SK-N-SH (cell line): ENCODE data around the gene VPS11. TPM values are rescaled to one million over a fixed set of nuclear protein-coding genes. Genes with fewer than 3 reads are reported as not detected.

Experiments used
- CTCF ChIA-PET: fragments of 300-600, 350-600 bp; formaldehyde crosslinking; extraction: SDS; loops from one replicate; lab custom pipeline; 2021; lab: Yijun Ruan, JAX
- POLR2A ChIA-PET: fragments of 350-600 bp; sonication (Branson Sonifier 250); formaldehyde crosslinking; extraction: SDS; loops from one replicate; lab custom pipeline; 2020; ENCODE audit warnings: antibody characterized with exemption, inconsistent platforms; lab: Yijun Ruan, JAX
- DNase-seq: peaks from one replicate; pipeline ENCODE4 v3.0.0; 2012
- H2AFZ ChIP-seq: fragments of 200-600 bp; sonication (generic); 2 replicates; pipeline ENCODE4 v1.8.1; 2016; ENCODE audit warnings: antibody characterized with exemption, mild to moderate bottlenecking, low read depth
- H3F3A ChIP-seq: fragments of 200-600 bp; sonication (generic); replicated peaks from 2 replicates; pipeline ENCODE3; 2016; ENCODE audit warnings: antibody characterized with exemption, mild to moderate bottlenecking; ENCODE audit not compliant: insufficient read depth
- H3K27ac ChIP-seq, 2 experiments: fragments of 200-500 bp in 1 of 2; fragments of 200-600 bp in 1 of 2; sonication (Bioruptor generic) in 1 of 2; sonication (generic), shearing (Covaris generic) in 1 of 2; 2 replicates each; pipeline versions ENCODE4 v1.5.1 to v1.6.1; 2014 to 2016; ENCODE audit warnings: low read depth in 2 of 2, inconsistent platforms in 1 of 2, low read length in 1 of 2, mild to moderate bottlenecking in 1 of 2, mixed read lengths in 1 of 2
- H3K27me3 ChIP-seq: fragments of 200-600 bp; sonication (generic), shearing (Covaris generic); 2 replicates; pipeline ENCODE4 v1.6.1; 2016; ENCODE audit warnings: mixed run types; ENCODE audit not compliant: insufficient read depth
- H3K36me3 ChIP-seq, 2 experiments: fragments of 200-500 bp in 1 of 2; fragments of 200-600 bp in 1 of 2; sonication (Bioruptor generic) in 1 of 2; sonication (generic) in 1 of 2; replicated peaks in 1 of 2; 2 replicates each; pipeline versions ENCODE3 to v1.5.1; 2014 to 2016; ENCODE audit warnings: low read length in 1 of 2, mild to moderate bottlenecking in 1 of 2; ENCODE audit not compliant: insufficient read depth in 2 of 2, control insufficient read depth in 1 of 2
- H3K4me1 ChIP-seq, 2 experiments: fragments of 200-500 bp in 1 of 2; fragments of 200-600 bp in 1 of 2; sonication (Bioruptor generic) in 1 of 2; sonication (generic), shearing (Covaris generic) in 1 of 2; 2 replicates each; pipeline versions ENCODE4 v1.5.1 to v1.6.1; 2014 to 2016; ENCODE audit warnings: low read depth in 1 of 2, low read length in 1 of 2, mixed run types in 1 of 2; ENCODE audit not compliant: insufficient read depth in 2 of 2, control insufficient read depth in 1 of 2
- H3K4me2 ChIP-seq: fragments of 200-600 bp; sonication (generic), shearing (Covaris generic); 2 replicates; pipeline ENCODE4 v1.6.1; 2017; ENCODE audit warnings: mixed run types
- H3K4me3 ChIP-seq, 2 experiments: fragments of 200-500 bp in 1 of 2; fragments of 200-600 bp in 1 of 2; sonication (Bioruptor generic) in 1 of 2; sonication (generic), shearing (Covaris generic) in 1 of 2; 2 replicates each; pipeline versions ENCODE4 v1.5.1 to v1.8.1; 2014 to 2016; ENCODE audit warnings: low read depth in 2 of 2, inconsistent platforms in 1 of 2, low read length in 1 of 2, mild to moderate bottlenecking in 1 of 2, mixed read lengths in 1 of 2, moderate library complexity in 1 of 2
- H3K79me2 ChIP-seq: fragments of 200-600 bp; sonication (generic); 2 replicates; pipeline ENCODE4 v1.8.1; 2017; ENCODE audit warnings: mild to moderate bottlenecking; ENCODE audit not compliant: insufficient read depth
- H3K9ac ChIP-seq: fragments of 200-600 bp; sonication (generic); 2 replicates; pipeline ENCODE4 v1.6.1; 2017; ENCODE audit warnings: mixed run types
- H3K9me2 ChIP-seq: fragments of 200-600 bp; sonication (generic); 2 replicates; pipeline ENCODE4 v1.6.1; 2017; ENCODE audit warnings: mixed run types
- H3K9me3 ChIP-seq: fragments of 200-600 bp; sonication (generic); 2 replicates; pipeline ENCODE4 v1.6.1; 2017; ENCODE audit warnings: mixed run types, mild to moderate bottlenecking, moderate library complexity
- H4K20me1 ChIP-seq: fragments of 200-600 bp; sonication (generic); 2 replicates; pipeline ENCODE4 v1.6.1; 2017; ENCODE audit warnings: mild to moderate bottlenecking, mixed run types; ENCODE audit not compliant: insufficient read depth
- CHD2 ChIP-seq: fragments of 150-350 bp; IDR thresholded peaks from 2 replicates; pipeline ENCODE4 v1.6.1; 2018; ENCODE audit warnings: low read length; ENCODE audit not compliant: partially characterized antibody
- EZH2phosphoT487 ChIP-seq: fragments of 200-600 bp; sonication (generic); IDR thresholded peaks from 2 replicates; pipeline ENCODE4 v1.6.1; 2017; ENCODE audit warnings: low read depth, mixed run types, mild to moderate bottlenecking, antibody characterized with exemption, moderate library complexity, borderline replicate concordance
- FOSL2 ChIP-seq: IDR thresholded peaks from 2 replicates; pipeline ENCODE4 v1.4.0; 2012; ENCODE audit warnings: low read depth, mild to moderate bottlenecking, moderate library complexity, borderline replicate concordance
- FOXM1 ChIP-seq: IDR thresholded peaks from 2 replicates; pipeline ENCODE4 v1.4.0; 2012; ENCODE audit warnings: low read depth, mild to moderate bottlenecking
- GABPA ChIP-seq: IDR thresholded peaks from 2 replicates; pipeline ENCODE4 v1.4.0; 2012; ENCODE audit warnings: low read depth, mild to moderate bottlenecking
- GATA2 ChIP-seq: sonication (generic); formaldehyde crosslinking; IDR thresholded peaks from 2 replicates; pipeline ENCODE4 v1.5.0; 2020; ENCODE audit warnings: mild to moderate bottlenecking, missing genetic modification reagents
- IRF3 ChIP-seq: fragments of 150-350 bp; IDR thresholded peaks from 2 replicates; pipeline ENCODE4 v1.6.1; 2016; ENCODE audit warnings: mild to moderate bottlenecking, low read depth, low read length
- JUND ChIP-seq: IDR thresholded peaks from 2 replicates; pipeline ENCODE4 v1.4.0; 2012
- MAX ChIP-seq: IDR thresholded peaks from 2 replicates; pipeline ENCODE4 v1.4.0; 2012; ENCODE audit warnings: low read depth
- MEF2A ChIP-seq: IDR thresholded peaks from 2 replicates; pipeline ENCODE4 v1.4.0; 2012; ENCODE audit warnings: low read depth, borderline replicate concordance
- MXI1 ChIP-seq: IDR thresholded peaks from 2 replicates; pipeline ENCODE4 v1.6.1; 2012; ENCODE audit warnings: mild to moderate bottlenecking, low read depth, low read length, improper control_type of control experiment
- NFIC ChIP-seq: IDR thresholded peaks from 2 replicates; pipeline ENCODE4 v1.4.0; 2012; ENCODE audit warnings: borderline replicate concordance
- NRF1 ChIP-seq: IDR thresholded peaks from 2 replicates; pipeline ENCODE4 v1.6.1; 2012; ENCODE audit warnings: low read depth, mild to moderate bottlenecking, low read length
- RCOR1 ChIP-seq: fragments of 150-350 bp; IDR thresholded peaks from 2 replicates; pipeline ENCODE4 v1.6.1; 2017; ENCODE audit warnings: antibody characterized with exemption, low read length
- RFX5 ChIP-seq: IDR thresholded peaks from 2 replicates; pipeline ENCODE4 v1.6.1; 2012; ENCODE audit warnings: mild to moderate bottlenecking, improper control_type of control experiment, low read length
- SIN3A ChIP-seq: IDR thresholded peaks from 2 replicates; pipeline ENCODE4 v1.6.1; 2012; ENCODE audit warnings: low read depth, mild to moderate bottlenecking, low read length, moderate library complexity, borderline replicate concordance
- SMC3 ChIP-seq: IDR thresholded peaks from 2 replicates; pipeline ENCODE4 v1.6.1; 2012; ENCODE audit warnings: low read depth, low read length, improper control_type of control experiment
- TAF1 ChIP-seq: IDR thresholded peaks from 2 replicates; pipeline ENCODE4 v1.6.1; 2012; ENCODE audit warnings: low read depth, mild to moderate bottlenecking, low read length, moderate library complexity, borderline replicate concordance
- YY1 ChIP-seq: IDR thresholded peaks from 2 replicates; pipeline ENCODE4 v1.4.0; 2012; ENCODE audit warnings: low read depth, mild to moderate bottlenecking
- ZBTB33 ChIP-seq: IDR thresholded peaks from 2 replicates; pipeline ENCODE4 v1.4.0; 2012; ENCODE audit warnings: low read depth, borderline replicate concordance
- WGBS: methylation state at CpG from one replicate; pipeline ENCODE4 v1.1.6; 2017; ENCODE audit warnings: low lambda C conversion rate; 5-methylcytosine and 5-hydroxymethylcytosine counted together
- polyA plus RNA-seq, 3 experiments: library from polyadenylated mRNA; depleted of rRNA; stranded (reverse); fragments of >200 nt; gene quantifications; 2 replicates each; pipeline ENCODE4 v1.2.3, GENCODE V29; 2012

The VPS11 gene
- polyA plus RNA-seq, 1 of the 3 experiments (the other 2 are of a cell fraction): 14.8 TPM

GRCh38 chr11:119021631-119022030 lies 46.0 kb upstream of the VPS11 start:
- ChIA-PET CTCF (interaction anchor here (1.1 to 4.2 kb wide), 2 partner anchors 8 to 92 kb away, joined by 3 to 16 read pairs; partner anchors contain the start of gene SLC37A4), POLR2A (no interaction called here)
- WGBS: 95% methylated on average over 5 of the region's 5 CpGs
- no peaks in the 10 kb centered on the region for H3K9me3 ChIP-seq
- no peak overlapping the region for H3K27ac ChIP-seq
- no peaks in the 10 kb centered on the region for H3K27me3 ChIP-seq
- no peak overlapping the region for H3K4me2 ChIP-seq
- no peaks in the 10 kb centered on the region for H3K9me2 ChIP-seq
- H2AFZ ChIP-seq: no peak overlapping the region
- no peak overlapping the region for H3K9ac ChIP-seq
- peaks cover 18% of the 10 kb centered on the region for H3F3A ChIP-seq
- peaks cover 8 to 21% of the 10 kb centered on the region in 2 experiments for H3K4me1 ChIP-seq
- peaks cover 6% of the 10 kb centered on the region; the same call in 1 of the 2 replicates for H4K20me1 ChIP-seq
- peaks cover 32 to 44% of the 10 kb centered on the region in 2 experiments for H3K36me3 ChIP-seq
- no peak for TF ChIP-seq GABPA
- no peak for TF ChIP-seq MEF2A
- TF ChIP-seq FOXM1: no peak
- TF ChIP-seq RCOR1: no peak
- no peak for TF ChIP-seq SMC3
- TF ChIP-seq NFIC: no peak
- TF ChIP-seq JUND: no peak
- no peak for TF ChIP-seq CHD2
- TF ChIP-seq IRF3: no peak
- TF ChIP-seq ZBTB33: no peak
- TF ChIP-seq MAX: no peak
- TF ChIP-seq MXI1: no peak
- no peak for TF ChIP-seq EZH2phosphoT487
- no peak overlapping the region for H3K4me3 ChIP-seq
- peaks cover 56% of the 10 kb centered on the region for H3K79me2 ChIP-seq
- DNase-seq: no peak

- Histone ChIP-seq H4K20me1 (peaks cover 6% of the 10 kb centered on the region; the same call in 1 of the 2 replicates), H2AFZ (no peak overlapping the region), H3K27ac (peak overlapping the region in 1 of 2 experiments; percentile 27; a peak in 1 of 4 replicates), H3K4me2 (no peak overlapping the region)
- no peak for TF ChIP-seq RFX5
- TF ChIP-seq GATA2 (CRISPR knock-in tag): no peak
- TF ChIP-seq YY1: no peak
- TF ChIP-seq NRF1: no peak
- TF ChIP-seq TAF1: no peak
- no peak for TF ChIP-seq FOSL2
- no peak for TF ChIP-seq IRF3
- TF ChIP-seq CHD2: no peak
- TF ChIP-seq GABPA: no peak
- no peak for TF ChIP-seq SIN3A
- no peak for TF ChIP-seq EZH2phosphoT487
- TF ChIP-seq, all 33 proteins: peak for 0
- ChIA-PET POLR2A (interaction anchor here (0.6 kb wide), 1 partner anchor 645 kb away, joined by 3 read pairs; no protein-coding TSS in a partner anchor), CTCF (interaction anchor here (1.3 to 2.0 kb wide), 3 partner anchors 8 to 113 kb away, joined by 3 to 6 read pairs (median 4); no protein-coding TSS in a partner anchor)
- H3K9ac ChIP-seq: no peak overlapping the region
- H3K9me2 ChIP-seq: no peaks in the 10 kb centered on the region
- no peaks in the 10 kb centered on the region for H3K27me3 ChIP-seq
- H3F3A ChIP-seq: peaks cover 12% of the 10 kb centered on the region
- DNase-seq: no peak
- no peak overlapping the region for H3K4me3 ChIP-seq
- H3K79me2 ChIP-seq: peaks cover 40% of the 10 kb centered on the region
- H3K36me3 ChIP-seq: peaks cover 24 to 42% of the 10 kb centered on the region in 2 experiments
- H3K4me1 ChIP-seq: peaks cover 6 to 16% of the 10 kb centered on the region in 2 experiments
- H3K9me3 ChIP-seq: no peaks in the 10 kb centered on the region
Observed at GRCh38 chr11:119023741-119024140, 43.9 kb upstream of the VPS11 start.
